Measurements from ENCODE around the gene LSAMP. TPM values are rescaled to one million over a fixed set of nuclear protein-coding genes. Genes with fewer than 3 reads are reported as not detected.

LSAMP gene
- total RNA-seq, 1 donor from 2014 or later: 16.4 TPM

DNA sequence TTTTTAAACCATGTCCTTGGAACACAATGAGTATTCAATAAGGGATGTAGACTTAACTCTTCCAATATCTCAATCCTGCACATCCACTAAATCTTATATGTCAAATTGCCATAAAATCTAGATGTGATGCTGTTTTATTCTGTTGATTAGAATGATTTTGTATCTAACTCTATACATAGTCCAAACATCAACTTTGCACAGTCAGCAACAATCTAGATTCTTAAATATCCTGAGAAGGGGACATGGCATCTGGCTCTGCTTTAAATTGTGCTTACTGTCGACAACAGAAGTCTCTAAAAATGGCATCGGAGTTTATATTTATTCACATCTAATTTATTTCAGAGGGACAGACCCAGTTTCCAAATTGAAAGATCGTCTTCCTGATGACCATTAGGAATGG, 545.8 kb downstream of the LSAMP start:
- no peak for DNase-seq (ENCODE audit: low read depth)
- Mint-ChIP-seq H3K4me1 (ENCODE audit: low read depth, unreplicated experiment) (peaks cover 3% of the 10 kb centered on the region), H3K27me3 (ENCODE audit: low read depth, unreplicated experiment) (no peaks in the 10 kb centered on the region), H3K4me3 (ENCODE audit: unreplicated experiment) (no peak overlapping the region), H3K9me3 (ENCODE audit: unreplicated experiment) (no peaks in the 10 kb centered on the region), H3K36me3 (ENCODE audit: low read depth, unreplicated experiment) (no peaks in the 10 kb centered on the region), H3K27ac (ENCODE audit: unreplicated experiment) (no peak overlapping the region)
- H3K27me3 ChIP-seq (ENCODE audit: insufficient read depth, low read length): no peaks in the 10 kb centered on the region
- no peak overlapping the region for H3K4me2 ChIP-seq (ENCODE audit: low read length)
- no peak for FAIRE-seq
- no peaks in the 10 kb centered on the region for H4K20me1 ChIP-seq (ENCODE audit: insufficient read depth, low read length)
- no peak overlapping the region for H3K9ac ChIP-seq (ENCODE audit: low read length)
- H3K9me3 ChIP-seq (ENCODE audit: insufficient read depth, low read depth, low read length): no peaks in the 10 kb centered on the region
- H3K4me3 ChIP-seq (ENCODE audit: insufficient read depth, low read depth, low read length): no peak overlapping the region
- H3K27ac ChIP-seq (ENCODE audit: low read depth, low read length): no peak overlapping the region
- no peak overlapping the region for H2AFZ ChIP-seq (ENCODE audit: low read depth, low read length)
- no peaks in the 10 kb centered on the region for H3K4me1 ChIP-seq (ENCODE audit: insufficient read depth, low read length)
- H3K79me2 ChIP-seq (ENCODE audit: insufficient read depth, low read length): no peaks in the 10 kb centered on the region
- no peak for TF ChIP-seq EZH2 (IDR thresholded peaks at IDR 0.05; ENCODE audit: insufficient read depth, low read length)
- TF ChIP-seq, protein P1, sequence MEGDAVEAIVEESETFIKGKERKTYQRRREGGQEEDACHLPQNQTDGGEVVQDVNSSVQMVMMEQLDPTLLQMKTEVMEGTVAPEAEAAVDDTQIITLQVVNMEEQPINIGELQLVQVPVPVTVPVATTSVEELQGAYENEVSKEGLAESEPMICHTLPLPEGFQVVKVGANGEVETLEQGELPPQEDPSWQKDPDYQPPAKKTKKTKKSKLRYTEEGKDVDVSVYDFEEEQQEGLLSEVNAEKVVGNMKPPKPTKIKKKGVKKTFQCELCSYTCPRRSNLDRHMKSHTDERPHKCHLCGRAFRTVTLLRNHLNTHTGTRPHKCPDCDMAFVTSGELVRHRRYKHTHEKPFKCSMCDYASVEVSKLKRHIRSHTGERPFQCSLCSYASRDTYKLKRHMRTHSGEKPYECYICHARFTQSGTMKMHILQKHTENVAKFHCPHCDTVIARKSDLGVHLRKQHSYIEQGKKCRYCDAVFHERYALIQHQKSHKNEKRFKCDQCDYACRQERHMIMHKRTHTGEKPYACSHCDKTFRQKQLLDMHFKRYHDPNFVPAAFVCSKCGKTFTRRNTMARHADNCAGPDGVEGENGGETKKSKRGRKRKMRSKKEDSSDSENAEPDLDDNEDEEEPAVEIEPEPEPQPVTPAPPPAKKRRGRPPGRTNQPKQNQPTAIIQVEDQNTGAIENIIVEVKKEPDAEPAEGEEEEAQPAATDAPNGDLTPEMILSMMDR (IDR thresholded peaks at IDR 0.05; ENCODE audit: insufficient read depth, low read depth, low read length): no peak
- no peaks in the 10 kb centered on the region for H3K36me3 ChIP-seq (ENCODE audit: insufficient read depth, low read length)

DNA sequence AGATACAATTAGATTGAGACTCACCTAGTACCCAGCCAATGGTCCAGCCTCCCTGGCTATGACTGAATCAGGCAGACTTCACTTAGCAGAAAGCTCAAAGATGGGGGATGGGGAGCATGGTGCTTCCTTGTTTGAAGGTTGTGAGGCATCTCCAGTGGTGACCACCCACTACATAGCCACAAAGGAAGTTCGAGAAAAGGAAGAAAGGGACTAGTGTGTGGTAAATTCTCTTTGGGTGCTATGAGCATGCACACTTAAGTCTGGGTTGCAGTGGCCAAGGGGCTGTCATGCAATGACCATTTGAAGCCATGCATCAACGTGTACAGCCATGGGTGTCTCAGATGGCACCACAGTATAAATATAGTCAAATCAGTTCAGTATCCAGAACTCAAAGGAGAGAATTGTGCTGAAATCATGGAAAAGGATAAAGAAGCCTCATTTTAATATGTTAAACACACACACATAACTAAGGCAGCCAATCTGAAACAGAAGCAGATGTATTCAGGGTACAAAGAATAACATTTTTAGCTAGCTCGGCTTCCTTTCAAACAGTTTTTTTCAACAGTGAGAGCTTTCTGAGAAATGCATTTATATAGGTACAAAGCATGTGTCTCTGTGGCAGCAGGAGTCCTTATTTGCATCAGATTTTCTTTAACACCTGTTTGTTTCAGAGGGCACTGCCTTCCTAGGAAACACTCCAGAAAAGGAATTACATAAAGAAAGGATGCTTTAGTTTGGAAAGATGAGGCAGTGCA, 546.5 kb downstream of the LSAMP start:
- Histone ChIP-seq H2AFZ (ENCODE audit: low read depth, low read length) (no peak overlapping the region), H3K9ac (ENCODE audit: low read length) (no peak overlapping the region), H3K4me2 (ENCODE audit: low read length) (no peak overlapping the region), H3K36me3 (ENCODE audit: insufficient read depth, low read length) (no peaks in the 10 kb centered on the region), H3K4me3 (ENCODE audit: insufficient read depth, low read depth, low read length) (no peak overlapping the region), H4K20me1 (ENCODE audit: insufficient read depth, low read length) (no peaks in the 10 kb centered on the region), H3K4me1 (ENCODE audit: insufficient read depth, low read length) (no peaks in the 10 kb centered on the region), H3K79me2 (ENCODE audit: insufficient read depth, low read length) (no peaks in the 10 kb centered on the region), H3K27ac (ENCODE audit: low read depth, low read length) (no peak overlapping the region), H3K9me3 (ENCODE audit: insufficient read depth, low read depth, low read length) (no peaks in the 10 kb centered on the region), H3K27me3 (ENCODE audit: insufficient read depth, low read length) (no peaks in the 10 kb centered on the region)
- H3K36me3 Mint-ChIP-seq (ENCODE audit: low read depth, unreplicated experiment): no peaks in the 10 kb centered on the region
- no peaks in the 10 kb centered on the region for H3K27me3 Mint-ChIP-seq (ENCODE audit: low read depth, unreplicated experiment)
- no peak overlapping the region for H3K4me3 Mint-ChIP-seq (ENCODE audit: unreplicated experiment)
- DNase-seq (ENCODE audit: low read depth): no peak
- no peak for TF ChIP-seq EZH2 (IDR thresholded peaks at IDR 0.05; ENCODE audit: insufficient read depth, low read length)
- TF ChIP-seq, protein P1 (IDR thresholded peaks at IDR 0.05; ENCODE audit: insufficient read depth, low read depth, low read length): no peak
- H3K27ac Mint-ChIP-seq (ENCODE audit: unreplicated experiment): no peak overlapping the region
- peaks cover 1% of the 10 kb centered on the region for H3K4me1 Mint-ChIP-seq (ENCODE audit: low read depth, unreplicated experiment)
- H3K9me3 Mint-ChIP-seq (ENCODE audit: unreplicated experiment): no peaks in the 10 kb centered on the region
- no peak for FAIRE-seq

DNA sequence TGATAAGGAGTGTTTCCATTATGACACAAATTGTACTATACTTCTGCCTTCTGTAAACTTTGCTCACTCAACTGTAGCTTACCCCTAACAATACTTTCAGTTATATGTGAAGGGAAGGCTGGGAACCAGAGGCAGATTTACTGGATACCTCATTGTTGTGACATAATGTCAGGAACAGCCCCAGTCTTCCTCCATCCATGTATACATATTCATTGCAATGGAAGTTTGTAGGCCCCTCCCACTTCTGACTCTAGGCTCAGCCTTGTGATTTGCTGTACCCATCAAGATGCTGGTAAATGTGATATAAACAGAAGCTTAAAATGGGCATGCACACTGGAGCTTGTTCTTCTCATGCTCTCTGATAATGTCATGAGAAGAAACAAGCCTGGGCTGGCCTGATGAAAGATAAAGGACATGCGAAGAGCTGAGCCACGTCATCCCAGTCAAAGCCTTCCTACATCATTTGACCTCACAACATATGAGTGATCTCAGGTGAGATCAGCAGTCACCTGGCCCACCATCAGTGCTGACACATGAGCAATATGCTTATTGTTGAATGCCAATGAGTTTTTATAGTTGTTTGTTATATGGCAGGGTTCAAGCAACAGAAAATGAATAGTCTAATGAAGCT, 554.2 kb downstream of the LSAMP start:
- H3K9me3 Mint-ChIP-seq (ENCODE audit: unreplicated experiment): no peaks in the 10 kb centered on the region
- no peaks in the 10 kb centered on the region for H3K79me2 ChIP-seq (ENCODE audit: insufficient read depth, low read length)

More for the DNA sequence above, 554.2 kb downstream of the LSAMP start:
- Histone ChIP-seq H3K27me3 (ENCODE audit: insufficient read depth, low read length) (no peaks in the 10 kb centered on the region), H2AFZ (ENCODE audit: low read depth, low read length) (no peak overlapping the region), H3K9ac (ENCODE audit: low read length) (no peak overlapping the region), H3K4me1 (ENCODE audit: insufficient read depth, low read length) (no peaks in the 10 kb centered on the region), H4K20me1 (ENCODE audit: insufficient read depth, low read length) (no peaks in the 10 kb centered on the region), H3K27ac (ENCODE audit: low read depth, low read length) (no peak overlapping the region), H3K9me3 (ENCODE audit: insufficient read depth, low read depth, low read length) (no peaks in the 10 kb centered on the region), H3K4me2 (ENCODE audit: low read length) (no peak overlapping the region), H3K36me3 (ENCODE audit: insufficient read depth, low read length) (no peaks in the 10 kb centered on the region), H3K4me3 (ENCODE audit: insufficient read depth, low read depth, low read length) (no peak overlapping the region)
- H3K4me1 Mint-ChIP-seq (ENCODE audit: low read depth, unreplicated experiment): no peaks in the 10 kb centered on the region
- H3K4me3 Mint-ChIP-seq (ENCODE audit: unreplicated experiment): no peak overlapping the region
- FAIRE-seq (no peak), DNase-seq (ENCODE audit: low read depth) (no peak)
- H3K36me3 Mint-ChIP-seq (ENCODE audit: low read depth, unreplicated experiment): no peaks in the 10 kb centered on the region
- TF ChIP-seq, protein P1 (IDR thresholded peaks at IDR 0.05; ENCODE audit: insufficient read depth, low read depth, low read length): no peak
- no peak for TF ChIP-seq EZH2 (IDR thresholded peaks at IDR 0.05; ENCODE audit: insufficient read depth, low read length)
- no peak overlapping the region for H3K27ac Mint-ChIP-seq (ENCODE audit: unreplicated experiment)
- no peaks in the 10 kb centered on the region for H3K27me3 Mint-ChIP-seq (ENCODE audit: low read depth, unreplicated experiment)

Measured in astrocyte (in vitro differentiated cells and primary cell).